MM.1S (cell line): ENCODE results near the gene CAMKK1.

ENCODE experiments used
- CTCF ChIP-seq: fragments of 300-600 bp; sonication (generic); IDR thresholded peaks from 2 replicates; pipeline ENCODE4 v1.5.1; 2016; ENCODE audit warnings: antibody characterized with exemption, low read length, mixed read lengths
- EZH2 ChIP-seq: fragments of 300-600 bp; sonication (generic); optimal IDR thresholded peaks from 2 replicates; pipeline ENCODE3; 2017; ENCODE audit warnings: low read depth, mild to moderate bottlenecking, antibody characterized with exemption, low read length, mixed read lengths

- no peak for TF ChIP-seq EZH2
- no peak for TF ChIP-seq CTCF
Measured at GRCh38 chr17:3916825-3917224, 24.0 kb upstream of the CAMKK1 start.
